ENCODE data around the gene MRM1.

Gene MRM1

GRCh38 chr17:36632916-36633771, 31.8 kb downstream of the MRM1 start:
- no peak for DNase-seq

- DNase-seq, result no peak
These were observed 39.0 kb downstream of the MRM1 start for GRCh38 chr17:36640346-36640745.

GRCh38 chr17:36640836-36641235, 39.5 kb downstream of the MRM1 start:
- DNase-seq, result no peak

- no peak for DNase-seq
These were observed 40.0 kb downstream of the MRM1 start for GRCh38 chr17:36641331-36641876.

GRCh38 chr17:36641877-36642845, 40.8 kb downstream of the MRM1 start:
- DNase-seq, result no peak

GRCh38 chr17:36643086-36643685, 41.8 kb downstream of the MRM1 start:
- no peak for DNase-seq

GRCh38 chr17:36645422-36645821, 44.0 kb downstream of the MRM1 start:
- DNase-seq, result no peak

- no peak for DNase-seq
These were observed 46.3 kb downstream of the MRM1 start for GRCh38 chr17:36647636-36648035.

- no peak for DNase-seq
These were observed 48.9 kb downstream of the MRM1 start for GRCh38 chr17:36650096-36650775.

GRCh38 chr17:36653374-36653773, 52.0 kb downstream of the MRM1 start:
- no peak for DNase-seq

GRCh38 chr17:36653856-36654255, 52.5 kb downstream of the MRM1 start:
- no peak for DNase-seq

GRCh38 chr17:36655726-36656125, 54.3 kb downstream of the MRM1 start:
- no peak for DNase-seq

- DNase-seq, result no peak
These were observed 56.0 kb downstream of the MRM1 start for GRCh38 chr17:36657390-36657762.

GRCh38 chr17:36657763-36658490, 56.5 kb downstream of the MRM1 start:
- DNase-seq, result no peak
